Measurements from ENCODE around the gene PHLDA2. TPM values are rescaled to one million over a fixed set of nuclear protein-coding genes. Genes with fewer than 3 reads are reported as not detected.

PHLDA2 gene
- total RNA-seq, 1 donor from 2014 or later = not detected

DNA sequence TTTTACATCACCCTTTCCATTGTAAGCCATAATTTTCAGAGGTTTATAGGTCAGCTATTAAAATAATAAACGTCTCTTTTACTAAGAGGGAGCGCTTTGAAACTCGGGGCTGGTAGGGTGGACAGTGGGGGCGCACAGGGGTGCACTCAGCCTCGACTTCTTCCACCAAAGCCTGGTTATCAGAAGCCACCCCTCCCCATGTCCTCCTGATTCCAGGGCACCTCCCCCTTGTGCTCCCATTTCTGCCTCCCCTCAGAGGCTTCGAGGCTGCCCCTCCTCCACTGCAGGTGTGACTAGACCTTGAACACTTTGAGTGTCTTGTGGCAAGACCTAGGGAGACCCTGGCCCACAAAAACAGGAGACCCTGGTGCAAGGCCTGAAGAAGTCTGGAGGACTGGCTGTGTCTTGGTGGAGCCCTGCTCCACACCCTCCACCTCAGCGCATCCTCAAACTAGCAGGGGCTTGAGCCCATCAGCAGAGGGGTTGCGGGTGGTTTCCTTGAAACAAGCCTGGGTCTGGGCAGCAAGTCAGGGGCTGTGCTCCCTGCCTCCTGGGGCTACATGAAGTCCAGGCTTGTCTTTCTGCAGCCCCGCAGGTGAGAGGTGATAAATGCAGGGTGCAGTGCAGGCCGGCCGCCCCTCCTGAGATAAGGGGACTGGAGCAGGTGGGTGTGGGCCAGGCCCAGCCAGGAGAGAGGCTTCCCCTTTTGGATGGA lies 46.7 kb downstream of the PHLDA2 start:
- H3K36me3 ChIP-seq = peaks cover 0 to 10% of the 10 kb centered on the region in 2 donors
- H3K27me3 ChIP-seq = no peaks in the 10 kb centered on the region
- peak overlapping the region in 1 of 2 donors; percentile 89 for H3K4me3 ChIP-seq
- peaks cover 0 to 17% of the 10 kb centered on the region in 2 donors for H3K4me1 ChIP-seq
- H3K27ac ChIP-seq = no peak overlapping the region
- intact Hi-C loops (cut with DNase I) = loop anchor here (10.0 kb wide), 2 partner anchors 478 to 1118 kb away; partner anchors contain the start of genes CTSD and TSSC4
- DNase-seq (ENCODE audit: low spot score in 2 of 2) = no peak
- no peak for TF ChIP-seq CTCF (IDR thresholded peaks at IDR 0.05)
- no peaks in the 10 kb centered on the region for H3K9me3 ChIP-seq

DNA sequence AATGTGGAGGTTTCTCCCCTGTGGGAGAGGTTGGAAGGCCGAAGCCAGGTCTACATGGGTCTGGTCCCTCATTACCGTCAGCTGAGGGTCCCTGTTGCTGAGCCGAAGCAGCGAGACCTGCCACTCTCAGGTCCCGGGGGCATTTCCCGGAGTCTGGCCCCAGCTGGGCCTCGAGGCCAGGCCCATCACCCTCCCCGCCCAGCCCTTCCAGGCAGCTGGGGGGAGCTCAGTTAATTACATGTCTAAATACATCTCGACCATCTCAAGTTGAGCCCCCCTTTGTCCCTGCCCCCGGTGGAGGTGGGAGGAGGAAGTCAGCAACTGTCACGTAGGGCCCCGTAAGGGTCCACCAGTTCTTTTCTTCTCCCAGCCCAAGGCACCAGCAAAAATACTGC lies 47.2 kb downstream of the PHLDA2 start:
- DNase-seq (ENCODE audit: low spot score in 2 of 2) = no peak
- no peak overlapping the region for H3K4me3 ChIP-seq
- peaks cover 0 to 10% of the 10 kb centered on the region in 2 donors for H3K36me3 ChIP-seq
- peaks cover 0 to 17% of the 10 kb centered on the region in 2 donors for H3K4me1 ChIP-seq
- no peak for TF ChIP-seq CTCF (IDR thresholded peaks at IDR 0.05)
- intact Hi-C loops (cut with DNase I) = loop anchor here (10.0 kb wide), 2 partner anchors 477 to 1117 kb away; partner anchors contain the start of genes CTSD and TSSC4
- no peaks in the 10 kb centered on the region for H3K9me3 ChIP-seq
- H3K27me3 ChIP-seq = no peaks in the 10 kb centered on the region
- H3K27ac ChIP-seq = no peak overlapping the region

GRCh38 chr11:2881076-2881980 lies 47.9 kb downstream of the PHLDA2 start:
- intact Hi-C loops (cut with DNase I) = loop anchor here (10.0 kb wide), 2 partner anchors 477 to 1117 kb away; partner anchors contain the start of genes CTSD and TSSC4

DNA sequence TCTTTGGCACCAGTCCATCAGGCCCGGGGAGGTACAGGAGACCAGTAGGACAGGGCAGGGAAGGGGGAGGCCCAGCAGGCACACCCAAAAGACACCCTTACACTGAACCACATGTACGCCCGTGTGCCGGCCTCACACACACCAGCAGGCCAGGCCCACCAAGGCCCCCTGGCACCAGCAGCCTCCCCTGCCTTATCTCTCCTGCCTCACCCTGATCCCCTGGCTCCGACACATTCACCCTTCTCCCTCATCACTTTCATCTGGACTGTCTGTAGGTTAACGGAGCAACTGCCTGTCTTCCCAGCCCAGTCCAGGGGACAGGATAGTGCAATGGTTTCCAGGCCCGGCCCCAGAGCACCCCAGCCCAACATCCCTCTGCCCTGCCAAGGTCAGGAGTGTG lies 48.6 kb downstream of the PHLDA2 start:
- intact Hi-C loops (cut with DNase I) = loop anchor here (10.0 kb wide), 2 partner anchors 476 to 1116 kb away; partner anchors contain the start of genes CTSD and TSSC4
- Histone ChIP-seq H3K4me1 (peaks cover 0 to 14% of the 10 kb centered on the region in 2 donors), H3K36me3 (peaks cover 0 to 10% of the 10 kb centered on the region in 2 donors), H3K9me3 (no peaks in the 10 kb centered on the region), H3K27ac (no peak overlapping the region), H3K4me3 (no peak overlapping the region), H3K27me3 (no peaks in the 10 kb centered on the region)
- DNase-seq (ENCODE audit: low spot score in 2 of 2) = no peak
- TF ChIP-seq CTCF (IDR thresholded peaks at IDR 0.05) = no peak

More at GRCh38 chr11:2881076-2881980, 47.9 kb downstream of the PHLDA2 start:
- Histone ChIP-seq H3K4me3 (no peak overlapping the region), H3K36me3 (peaks cover 0 to 10% of the 10 kb centered on the region in 2 donors), H3K4me1 (peaks cover 0 to 15% of the 10 kb centered on the region in 2 donors), H3K27ac (no peak overlapping the region), H3K27me3 (no peaks in the 10 kb centered on the region), H3K9me3 (no peaks in the 10 kb centered on the region)
- DNase-seq (ENCODE audit: low spot score in 2 of 2) = no peak
- no peak for TF ChIP-seq CTCF (IDR thresholded peaks at IDR 0.05)

- intact Hi-C loops (cut with DNase I) = no loop called here
Measured at GRCh38 chr11:2878782-2879181, 50.4 kb downstream of the PHLDA2 start.

More at GRCh38 chr11:2878782-2879181, 50.4 kb downstream of the PHLDA2 start:
- H3K4me3 ChIP-seq = no peak overlapping the region
- no peak for TF ChIP-seq CTCF (IDR thresholded peaks at IDR 0.05)
- H3K27me3 ChIP-seq = no peaks in the 10 kb centered on the region
- H3K4me1 ChIP-seq = peaks cover 0 to 14% of the 10 kb centered on the region in 2 donors
- no peaks in the 10 kb centered on the region for H3K9me3 ChIP-seq
- no peak overlapping the region for H3K27ac ChIP-seq
- H3K36me3 ChIP-seq = peaks cover 0 to 13% of the 10 kb centered on the region in 2 donors
- no peak for DNase-seq (ENCODE audit: low spot score in 2 of 2)

Other genes starting within 250 kb of the PHLDA2 start
- 1.5 TPM for gene KCNQ1OT1, start 229.4 kb downstream of the PHLDA2 start, total RNA-seq
- 18.1 TPM for gene CDKN1C, start 43.6 kb downstream of the PHLDA2 start, total RNA-seq
- gene NAP1L4, start 62.9 kb upstream of the PHLDA2 start, total RNA-seq = 54.5 TPM
- 51.4 TPM for gene CARS1, start 128.0 kb upstream of the PHLDA2 start, total RNA-seq
- gene OSBPL5, start 235.9 kb upstream of the PHLDA2 start, total RNA-seq = 92.0 TPM